ENCODE results near the gene RRP1B. TPM values are rescaled to one million over a fixed set of nuclear protein-coding genes. Genes with fewer than 3 reads are reported as not detected.
A peak's percentile ranks its signal among the peaks of the same experiment; 100 is the strongest.
"Not testable (repeated sequence)": the region's sequence is repeated elsewhere in the genome, so short reads cannot be mapped to it uniquely, and the experiment has no call there.

Gene RRP1B, protein sequence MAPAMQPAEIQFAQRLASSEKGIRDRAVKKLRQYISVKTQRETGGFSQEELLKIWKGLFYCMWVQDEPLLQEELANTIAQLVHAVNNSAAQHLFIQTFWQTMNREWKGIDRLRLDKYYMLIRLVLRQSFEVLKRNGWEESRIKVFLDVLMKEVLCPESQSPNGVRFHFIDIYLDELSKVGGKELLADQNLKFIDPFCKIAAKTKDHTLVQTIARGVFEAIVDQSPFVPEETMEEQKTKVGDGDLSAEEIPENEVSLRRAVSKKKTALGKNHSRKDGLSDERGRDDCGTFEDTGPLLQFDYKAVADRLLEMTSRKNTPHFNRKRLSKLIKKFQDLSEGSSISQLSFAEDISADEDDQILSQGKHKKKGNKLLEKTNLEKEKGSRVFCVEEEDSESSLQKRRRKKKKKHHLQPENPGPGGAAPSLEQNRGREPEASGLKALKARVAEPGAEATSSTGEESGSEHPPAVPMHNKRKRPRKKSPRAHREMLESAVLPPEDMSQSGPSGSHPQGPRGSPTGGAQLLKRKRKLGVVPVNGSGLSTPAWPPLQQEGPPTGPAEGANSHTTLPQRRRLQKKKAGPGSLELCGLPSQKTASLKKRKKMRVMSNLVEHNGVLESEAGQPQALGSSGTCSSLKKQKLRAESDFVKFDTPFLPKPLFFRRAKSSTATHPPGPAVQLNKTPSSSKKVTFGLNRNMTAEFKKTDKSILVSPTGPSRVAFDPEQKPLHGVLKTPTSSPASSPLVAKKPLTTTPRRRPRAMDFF
- polyA plus RNA-seq (2013, experiment 1 of 2; ENCODE audit: insufficient read length), result 18.9 TPM
- 15.7 TPM for polyA plus RNA-seq (2013, experiment 2 of 2; ENCODE audit: insufficient read length)

DNA sequence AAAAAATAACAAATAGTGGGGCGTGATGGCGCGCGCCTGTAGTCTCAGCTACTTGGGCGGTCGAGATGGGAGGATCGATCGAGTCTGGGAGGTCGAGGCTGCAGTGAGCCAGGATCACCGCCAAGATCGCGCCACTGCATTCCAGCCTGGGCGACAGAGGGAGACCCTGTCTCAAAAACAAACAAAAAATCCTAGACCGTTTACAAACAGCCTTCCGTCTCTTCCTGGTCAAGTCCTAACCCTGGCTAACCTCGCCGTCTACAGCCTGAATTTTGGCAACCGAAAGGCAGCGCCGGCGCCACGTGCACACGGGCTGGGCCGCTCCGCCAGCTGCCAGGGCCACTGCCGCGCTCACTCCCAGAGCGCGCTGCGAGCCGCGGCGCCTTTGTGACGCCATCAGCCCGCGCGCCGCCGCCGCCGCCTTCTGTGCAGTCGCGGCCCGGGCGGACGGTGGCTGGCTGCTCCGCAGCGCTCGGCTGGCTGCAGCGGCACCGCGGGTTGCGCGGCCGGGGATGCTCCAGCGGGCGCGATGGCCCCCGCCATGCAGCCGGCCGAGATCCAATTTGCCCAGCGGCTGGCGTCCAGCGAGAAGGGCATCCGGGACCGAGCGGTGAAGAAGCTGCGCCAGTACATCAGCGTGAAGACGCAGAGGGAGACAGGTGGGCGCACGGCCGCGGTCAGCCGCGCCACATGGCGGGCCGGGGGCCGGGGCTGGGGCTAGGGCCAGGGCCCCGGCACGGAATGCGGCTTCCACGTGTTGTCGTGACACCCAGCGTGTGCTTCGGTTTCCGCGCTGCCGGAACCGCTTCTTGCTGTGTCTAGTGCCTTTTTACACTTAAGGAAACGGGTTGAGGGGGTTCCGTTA lies at the start of gene RRP1B, which contains the start of gene HSF2BP:
Gene RRP1B, plus strand, starts transcription at position 425 of the 865 bp plus-strand sequence. Its CDS starts 105 bp downstream, at position 530.
Gene HSF2BP, minus strand, starts transcription at position 353 of the 865 bp plus-strand sequence. CDS start 1,392 bp downstream, outside the sequence.
- peak; percentile 87 for DNase-seq

DNA sequence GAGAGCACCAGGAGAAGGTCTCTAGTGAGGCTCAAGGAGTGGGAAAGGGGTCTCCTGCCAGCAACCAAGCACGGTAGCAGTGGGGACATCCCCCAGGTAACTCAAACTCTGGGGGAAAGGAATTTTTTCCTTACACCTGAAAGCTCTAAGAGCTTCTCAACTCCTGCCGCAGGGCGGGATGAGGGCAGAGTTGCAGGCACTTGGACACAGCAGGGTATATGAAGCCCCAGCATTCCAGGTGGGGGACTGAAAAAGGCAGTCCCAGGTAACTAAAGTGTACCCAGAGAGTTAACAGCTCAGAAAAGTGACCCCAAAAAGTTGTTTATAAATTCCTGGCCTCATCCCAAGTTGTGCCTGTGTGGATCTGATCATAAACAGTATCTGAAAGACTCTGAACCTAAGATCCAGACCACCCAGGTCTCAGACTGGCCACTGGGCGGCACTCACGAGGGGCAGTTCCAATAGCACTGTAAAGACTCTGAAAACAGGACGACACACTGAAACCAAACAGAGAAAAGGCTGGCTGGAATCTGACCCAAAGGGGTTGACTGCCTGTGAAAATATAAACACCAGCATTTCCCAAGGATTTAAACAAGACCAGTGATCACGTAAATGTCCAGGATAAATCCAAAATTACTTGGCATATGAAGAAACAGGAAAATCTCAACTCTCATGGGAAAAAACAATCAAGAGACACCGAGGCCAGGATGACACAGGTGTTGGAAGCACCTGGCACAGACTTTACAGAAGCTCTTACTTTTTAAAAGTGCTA lies 47.6 kb upstream of the RRP1B start:
- peak; percentile 50 for DNase-seq

GRCh38 chr21:43613755-43614638 lies 45.4 kb upstream of the RRP1B start:
- DNase-seq, result peak; percentile 59

GRCh38 chr21:43614839-43615238 lies 44.5 kb upstream of the RRP1B start:
- no peak for DNase-seq

DNA sequence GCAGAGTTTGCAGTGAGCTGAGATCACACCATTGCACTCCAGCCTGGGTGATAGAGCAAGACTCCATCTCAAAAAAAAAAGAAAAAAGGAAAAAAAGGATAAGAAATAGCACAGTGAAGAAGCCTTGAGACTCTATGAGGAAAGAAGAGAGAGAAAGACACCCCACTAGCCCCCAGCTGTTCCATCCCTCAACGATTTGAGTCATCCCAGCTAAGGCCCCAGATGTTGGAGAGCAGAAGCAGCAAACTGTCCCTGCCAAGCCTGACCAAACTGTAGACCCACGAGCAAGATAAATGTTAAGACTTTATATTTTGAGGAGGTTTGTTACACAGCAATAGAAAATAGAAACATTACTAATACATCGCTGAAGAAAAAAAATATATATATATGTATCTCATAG lies 42.5 kb upstream of the RRP1B start:
- DNase-seq, result not testable (repeated sequence)

DNA sequence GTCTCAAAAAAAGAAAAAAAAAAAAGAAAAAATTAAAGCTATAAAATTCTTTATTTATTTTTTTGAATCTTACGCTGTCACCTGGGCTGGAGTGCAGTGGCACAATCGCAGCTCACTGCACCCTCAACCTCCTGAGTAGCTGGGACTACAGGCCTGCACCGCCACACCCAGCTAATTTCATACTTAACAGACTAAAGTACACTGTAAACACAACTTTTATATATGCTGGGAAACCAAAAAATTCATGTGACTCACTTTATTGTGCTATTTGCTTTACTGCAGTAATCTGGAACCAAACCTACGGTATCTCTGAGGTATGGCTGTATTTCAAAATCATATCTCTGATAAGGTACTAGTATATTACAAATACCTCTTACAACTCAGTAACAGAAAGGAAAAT lies 40.4 kb upstream of the RRP1B start:
- DNase-seq, result no peak

DNA sequence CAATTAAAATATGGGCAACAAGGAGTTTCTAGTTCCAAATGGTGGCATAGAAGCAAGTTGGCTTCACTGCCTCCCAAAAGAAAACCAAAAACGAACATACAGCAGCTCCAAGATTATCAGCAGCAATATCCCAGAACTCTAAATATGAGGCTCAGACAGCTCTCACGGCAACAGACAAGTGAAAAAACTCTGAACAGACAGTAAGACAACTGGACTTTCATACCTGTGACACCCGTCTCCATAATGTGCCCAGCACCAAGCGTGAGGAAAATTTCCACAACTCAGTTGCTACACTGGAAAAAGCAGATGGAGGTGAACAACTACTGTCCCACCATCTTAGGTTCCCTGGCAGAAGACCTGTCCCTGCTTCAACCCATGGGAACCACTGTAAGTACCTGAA lies 40.0 kb upstream of the RRP1B start:
- no peak for DNase-seq

GRCh38 chr21:43619856-43620255 lies 39.5 kb upstream of the RRP1B start:
- DNase-seq, result no peak

GRCh38 chr21:43622796-43623195 lies 36.6 kb upstream of the RRP1B start:
- DNase-seq, result no peak

DNA sequence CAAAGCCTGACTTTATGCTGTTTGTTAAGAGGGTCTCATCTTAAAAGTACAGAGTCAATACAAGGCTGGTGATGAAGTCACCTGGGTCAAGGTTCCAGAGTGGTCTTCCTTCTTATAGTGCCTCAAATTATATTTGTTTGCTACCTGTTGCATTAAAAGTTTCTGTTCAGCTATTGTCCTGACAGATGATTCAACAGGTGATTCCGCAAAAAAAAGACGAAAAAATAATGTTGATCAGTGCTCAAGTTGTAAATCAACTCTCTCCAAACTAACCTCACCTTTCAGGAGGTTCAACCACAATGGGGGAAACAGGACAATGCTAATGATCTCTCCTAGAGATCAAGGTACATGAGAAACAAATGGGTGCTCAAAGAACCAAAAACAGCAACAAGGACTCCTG lies 35.8 kb upstream of the RRP1B start:
- DNase-seq, result no peak

GRCh38 chr21:43624339-43624738 lies 35.0 kb upstream of the RRP1B start:
- no peak for DNase-seq

- DNase-seq, result no peak
Measured at GRCh38 chr21:43626390-43626789, 33.0 kb upstream of the RRP1B start.

DNA sequence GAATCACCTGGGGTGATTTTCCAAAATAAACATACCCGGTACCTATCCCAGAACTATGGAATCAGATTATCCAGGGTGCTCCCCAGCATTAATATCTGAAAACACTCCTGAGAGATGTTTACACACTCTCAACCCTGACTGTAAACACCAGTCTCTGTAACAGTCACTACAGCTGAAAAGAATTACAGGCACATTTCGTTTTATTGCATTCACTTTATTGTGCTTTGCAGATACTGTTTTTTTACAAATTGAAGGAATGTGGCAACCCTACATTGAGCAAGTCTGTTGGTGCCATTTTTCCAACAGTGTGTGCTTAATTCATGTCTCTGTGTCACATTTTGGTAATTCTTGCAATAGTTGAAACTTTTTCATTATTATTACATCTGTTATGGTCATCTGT lies 31.8 kb upstream of the RRP1B start:
- no peak for DNase-seq

- DNase-seq, result no peak
Measured at GRCh38 chr21:43631411-43632107, 27.8 kb upstream of the RRP1B start.

GRCh38 chr21:43632373-43632905 lies 26.9 kb upstream of the RRP1B start:
- DNase-seq, result no peak

- DNase-seq, result peak; percentile 94
Measured at GRCh38 chr21:43634618-43635017, 24.7 kb upstream of the RRP1B start.

DNA sequence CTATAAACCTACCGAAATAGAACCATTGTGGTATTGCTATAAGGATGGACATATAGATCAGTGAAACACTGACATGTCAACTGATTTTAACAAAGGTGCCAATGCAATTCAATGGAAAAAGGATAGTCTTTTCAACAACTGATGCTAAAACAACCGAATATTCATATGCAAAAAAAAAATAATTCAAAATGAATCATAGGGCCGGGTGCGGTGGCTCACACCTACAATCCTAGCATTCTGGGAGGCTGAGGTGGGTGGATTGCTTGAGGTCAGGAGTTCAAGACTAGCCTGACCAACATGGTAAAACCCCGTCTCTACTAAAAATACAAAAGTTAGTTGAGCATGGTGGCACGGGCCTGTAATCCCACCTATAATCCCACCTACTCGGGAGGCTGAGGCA lies 23.9 kb upstream of the RRP1B start:
- no peak for DNase-seq

DNA sequence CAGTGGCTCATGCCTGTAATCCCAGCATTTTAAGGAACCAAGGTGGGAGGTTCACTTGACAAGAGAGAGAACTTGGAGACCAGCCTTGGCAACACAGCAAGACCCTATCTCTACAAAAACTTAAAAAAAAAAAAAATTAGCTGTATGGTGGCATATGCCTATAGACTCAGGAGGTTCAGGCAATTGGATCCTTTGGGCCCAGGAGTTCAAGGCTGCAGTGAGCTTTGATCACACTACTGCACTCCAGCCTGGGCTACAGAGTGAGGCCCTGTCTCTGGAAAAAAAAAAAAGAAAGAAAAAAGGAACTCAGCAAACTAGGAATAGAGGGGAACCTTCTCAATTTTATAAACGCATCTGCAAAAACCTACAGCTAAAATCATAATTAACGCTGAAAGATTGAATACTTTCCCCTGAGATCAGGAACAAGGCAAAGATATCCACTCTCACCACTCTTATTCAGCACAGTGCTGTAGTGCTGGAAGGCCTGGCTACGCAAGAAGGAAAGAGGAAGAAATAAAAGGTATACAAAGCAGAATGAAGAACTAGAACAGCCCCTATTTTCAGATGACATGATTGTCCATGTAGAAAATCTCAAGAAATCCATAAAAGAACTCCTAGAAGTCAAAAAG lies 21.7 kb upstream of the RRP1B start:
- no peak for DNase-seq

Measured in fibroblast of skin of back (primary cell).